NK-92 (cell line): ENCODE measurements around the gene ABCA2.
"Not testable (repeated sequence)": the region's sequence is repeated elsewhere in the genome, so short reads cannot be mapped to it uniquely, and the experiment has no call there.

Experiments used
- DNase-seq: peaks from one replicate; lab custom pipeline; 2025; ENCODE audit not compliant: unreplicated experiment; lab: John Stamatoyannopoulos, UW

Gene ABCA2

DNA sequence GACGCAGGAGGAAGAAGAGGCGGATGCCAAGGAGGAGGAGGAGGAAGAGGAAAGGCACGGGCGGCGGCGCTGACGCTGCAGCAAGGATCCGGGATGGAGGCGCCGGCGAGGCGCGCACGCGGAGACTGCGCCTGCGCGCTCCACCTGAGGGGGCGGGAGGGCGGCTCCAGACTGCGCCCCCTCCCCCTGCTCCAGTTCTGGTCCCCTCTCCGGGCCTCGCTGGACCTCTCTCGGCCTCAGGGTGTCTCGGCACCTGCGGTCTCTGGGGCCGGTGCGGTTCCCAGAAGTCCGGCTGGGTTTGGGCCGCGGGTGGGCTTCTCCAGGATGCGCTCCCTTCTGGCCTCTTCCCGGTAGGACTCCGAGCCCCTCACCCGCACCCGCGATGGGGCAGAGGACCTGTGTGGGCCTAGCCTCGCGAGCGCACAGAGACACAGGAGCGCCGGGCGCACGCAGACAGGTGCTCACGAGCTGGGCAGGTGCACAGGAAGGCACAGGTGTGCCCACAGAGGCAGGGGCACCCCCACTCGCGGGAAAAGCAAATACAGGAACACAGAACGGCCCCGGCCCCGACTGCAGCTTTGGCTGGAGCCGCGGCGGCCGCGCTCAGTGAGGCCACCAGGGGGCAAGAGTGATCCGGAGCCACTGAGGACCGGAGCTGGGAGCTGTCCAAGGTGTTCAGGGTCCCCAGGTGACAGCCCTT is 18.2 kb upstream of the ABCA2 start, which contains the start of gene NPDC1:
Gene NPDC1, minus strand, starts transcription at position 90 of the 700 bp plus-strand sequence. CDS start 188 bp downstream, outside the sequence.
- no peak for DNase-seq

DNA sequence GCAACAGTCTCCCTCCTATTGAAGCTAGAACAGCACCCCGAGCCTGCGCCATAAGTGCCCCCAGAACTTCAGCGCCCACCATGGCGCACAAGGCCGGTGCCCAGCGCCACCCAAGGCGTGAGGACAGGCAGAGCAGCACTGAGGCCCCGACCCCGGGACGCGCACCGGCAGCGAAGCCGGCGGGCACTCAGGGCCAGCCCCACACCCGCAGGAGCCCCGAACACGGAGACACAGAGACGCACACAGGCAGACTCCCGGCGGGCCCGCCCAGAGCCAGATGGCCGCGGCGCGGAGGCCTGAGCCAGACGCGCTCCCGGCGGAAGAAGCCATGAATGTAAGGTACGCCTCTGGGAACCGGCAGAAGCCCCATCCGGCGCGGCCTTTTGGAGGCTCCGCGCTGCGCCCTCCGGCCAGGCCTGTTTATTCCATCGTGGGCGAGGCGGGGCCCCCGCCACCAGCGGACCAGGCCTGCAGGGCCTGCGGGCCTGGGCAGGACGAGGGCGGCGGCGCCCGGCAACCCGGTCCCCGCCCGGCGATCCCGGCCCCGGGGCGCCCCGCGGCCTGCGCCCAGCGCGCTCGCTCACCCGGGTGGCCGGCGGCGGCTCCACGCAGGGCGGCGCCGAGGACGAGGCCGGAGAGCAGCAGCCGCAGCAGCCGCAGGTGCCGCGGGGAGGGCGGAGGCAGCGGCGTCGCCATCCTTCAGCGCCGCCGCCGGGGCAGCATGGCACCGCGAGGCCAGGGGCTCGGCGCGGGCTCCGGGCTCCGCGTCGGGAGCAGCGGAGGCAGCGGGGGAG is 17.5 kb upstream of the ABCA2 start:
- DNase-seq: no peak

DNA sequence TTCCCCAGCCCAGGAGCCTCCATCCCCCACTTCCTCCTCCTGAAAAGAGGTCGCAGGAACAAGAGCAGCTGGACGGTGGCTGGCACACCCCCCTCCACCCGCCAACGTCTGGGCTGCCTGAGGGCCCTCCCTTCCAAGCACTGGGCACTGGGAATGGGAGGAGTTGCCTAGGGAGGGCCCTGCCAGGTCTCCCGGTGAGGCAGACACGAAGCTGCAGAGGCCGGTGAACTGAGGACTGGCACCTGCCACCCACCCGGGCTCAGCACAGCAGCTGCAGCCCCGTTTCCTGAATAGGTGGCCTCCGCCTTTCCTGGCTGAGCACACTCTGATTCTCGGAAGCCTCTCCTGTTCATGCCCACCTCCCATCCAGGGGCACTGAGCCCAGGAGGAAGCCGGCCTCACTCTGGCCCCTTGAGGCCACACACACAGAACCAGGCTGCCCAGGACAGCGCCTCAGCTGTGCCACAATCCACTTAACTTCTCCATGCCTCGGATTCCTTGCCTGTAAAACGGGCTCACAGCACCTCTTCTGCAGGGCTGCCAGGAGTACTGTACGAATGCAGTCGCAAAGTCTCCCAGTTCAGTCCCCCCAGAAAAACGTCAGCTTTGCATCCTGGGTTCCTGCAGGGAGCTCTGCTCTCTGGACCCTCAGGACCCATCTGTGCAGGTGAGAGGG is 16.6 kb upstream of the ABCA2 start:
- DNase-seq: no peak

DNA sequence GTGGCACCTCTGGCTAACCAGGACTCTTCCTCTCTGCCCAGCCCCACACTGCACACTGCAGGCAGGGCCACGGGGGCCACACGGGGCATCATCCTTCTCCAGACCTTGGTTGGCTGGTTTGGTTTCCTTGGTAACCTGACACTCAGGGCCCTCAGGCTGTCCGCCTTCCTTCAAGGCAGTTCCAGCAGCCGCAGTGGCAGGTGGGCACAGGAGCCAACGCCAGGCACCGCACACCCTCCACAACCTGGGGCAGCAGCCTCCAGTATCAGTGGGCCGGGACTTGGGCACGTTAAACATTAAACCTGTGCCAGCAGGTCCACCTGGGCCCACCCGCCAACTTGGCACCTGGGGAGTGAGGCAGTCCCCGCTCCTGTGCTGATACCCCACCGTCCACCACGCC is 16.0 kb upstream of the ABCA2 start:
- DNase-seq: no peak

DNA sequence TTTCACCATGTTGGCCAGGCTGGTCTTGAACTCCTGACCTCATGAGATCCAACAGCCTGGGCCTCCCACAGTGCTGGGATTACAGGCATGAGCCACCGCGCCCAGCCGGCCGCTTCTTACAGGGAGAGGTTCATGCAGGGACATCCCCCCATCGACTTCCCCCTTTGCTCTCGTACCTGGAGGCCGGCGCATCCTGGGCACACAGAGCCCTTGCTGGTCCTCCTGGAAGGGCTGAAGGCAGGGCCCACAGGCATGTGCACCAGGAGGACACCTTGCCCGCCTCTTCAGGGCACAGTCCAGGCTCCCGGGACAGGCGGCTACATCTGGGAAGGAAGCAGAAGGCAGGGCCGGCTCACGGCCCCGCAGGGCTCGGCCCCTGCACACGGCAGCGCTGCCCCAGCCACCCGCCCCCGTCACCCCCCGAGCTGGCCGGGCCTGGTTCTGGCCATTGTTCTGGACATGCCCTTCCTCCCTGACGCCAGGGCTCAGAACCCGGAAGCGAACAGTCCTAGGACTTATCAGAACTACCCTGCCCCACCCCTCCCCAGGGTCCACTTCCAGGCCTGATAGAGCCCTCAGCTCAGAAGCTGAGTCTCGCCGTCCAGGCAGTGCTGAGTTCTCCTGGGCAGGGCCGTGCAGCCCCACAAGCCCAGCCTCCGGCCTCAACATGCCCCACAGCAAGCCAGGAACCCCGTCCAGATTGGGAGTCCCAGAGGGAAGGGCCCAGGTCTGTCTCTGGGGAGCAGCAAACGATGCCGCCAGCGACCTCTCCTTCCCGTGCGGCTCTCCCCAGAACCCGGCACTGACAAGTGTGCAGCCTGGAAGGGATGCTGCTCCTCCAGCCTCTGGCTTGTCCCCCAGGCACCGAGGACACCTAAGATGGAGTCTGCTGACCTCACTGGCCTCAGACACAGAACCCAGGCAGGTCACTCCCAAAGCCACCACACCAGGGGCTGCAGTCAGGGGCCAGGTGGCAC is 15.0 kb upstream of the ABCA2 start:
- no peak for DNase-seq

DNA sequence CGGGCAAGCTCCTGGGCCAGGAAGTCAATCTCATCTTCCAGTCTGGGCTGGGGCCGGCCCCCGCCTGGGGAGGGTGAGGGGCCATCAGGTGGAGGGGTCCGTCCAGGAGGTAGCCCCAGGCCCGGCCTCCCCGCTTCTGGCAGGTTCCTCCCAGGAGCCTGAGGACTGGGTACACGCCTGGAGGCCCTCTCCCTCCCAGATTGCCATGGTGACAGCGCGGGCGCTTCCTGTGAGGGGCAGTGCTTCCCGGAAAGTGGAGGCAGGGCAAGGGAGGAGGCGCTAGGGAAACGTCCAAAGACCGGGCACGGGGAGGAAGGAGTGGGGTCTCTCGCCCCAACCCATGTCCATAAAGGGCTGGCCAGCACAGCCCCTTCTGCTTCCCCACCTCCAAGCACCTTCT is 13.1 kb upstream of the ABCA2 start:
- no peak for DNase-seq

DNA sequence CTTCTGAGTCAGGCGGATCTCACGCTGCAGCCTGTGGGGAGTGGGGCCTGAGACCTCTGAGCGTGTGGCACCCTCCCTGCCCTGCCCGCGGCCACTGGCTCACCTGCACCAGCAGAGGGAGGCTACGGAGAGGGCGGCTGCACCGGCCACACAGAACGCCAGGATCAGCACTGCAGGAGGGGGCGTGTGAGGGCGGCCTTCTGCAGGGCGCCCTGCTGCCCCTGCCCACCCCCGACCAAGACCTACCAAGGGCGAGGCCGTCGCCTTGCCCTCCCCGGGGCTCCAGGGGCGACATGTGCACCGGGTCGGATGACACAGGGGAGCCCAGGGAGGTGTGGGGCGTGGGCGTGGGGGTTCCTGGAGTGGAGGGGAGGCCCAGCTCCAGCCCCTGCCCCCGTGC is 12.5 kb upstream of the ABCA2 start:
- DNase-seq: no peak

DNA sequence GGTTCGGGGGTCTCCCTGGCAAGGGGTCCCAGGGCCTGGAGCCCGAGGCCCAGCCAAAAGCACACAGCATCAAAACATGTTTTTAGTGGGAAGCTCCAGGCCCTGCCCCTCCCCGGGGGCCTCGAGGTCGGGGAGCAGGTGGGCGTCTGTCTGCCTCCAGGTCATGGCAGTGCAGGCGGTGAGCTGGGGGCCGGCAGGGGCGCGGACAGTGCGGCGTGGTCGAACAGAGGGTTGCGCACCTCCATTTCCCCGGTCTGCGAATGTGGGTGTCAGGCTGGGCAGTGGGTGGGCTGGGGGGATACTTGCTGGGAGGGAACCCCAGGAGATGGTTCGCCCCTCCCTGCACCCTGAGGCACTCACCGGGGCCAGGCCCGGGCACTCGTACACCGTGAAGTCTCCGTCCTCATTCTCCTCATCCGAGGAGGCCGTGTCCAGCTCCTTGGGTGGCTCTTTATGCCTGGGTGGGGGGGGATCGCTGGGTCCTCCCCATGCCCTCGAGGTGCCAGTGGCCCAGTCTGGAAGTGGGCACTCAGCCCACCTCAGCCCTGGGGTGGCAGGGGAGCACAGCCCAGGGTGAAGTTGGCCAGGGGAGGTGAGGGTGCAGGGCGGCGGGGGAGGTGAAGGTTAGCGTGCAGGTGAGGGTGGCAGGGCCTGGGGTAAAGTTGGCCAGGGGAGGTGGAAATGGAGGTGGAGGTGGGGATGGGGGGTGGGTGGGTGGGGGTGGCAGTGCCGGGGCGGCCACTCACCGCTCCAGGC is 11.8 kb upstream of the ABCA2 start:
- DNase-seq: no peak

DNA sequence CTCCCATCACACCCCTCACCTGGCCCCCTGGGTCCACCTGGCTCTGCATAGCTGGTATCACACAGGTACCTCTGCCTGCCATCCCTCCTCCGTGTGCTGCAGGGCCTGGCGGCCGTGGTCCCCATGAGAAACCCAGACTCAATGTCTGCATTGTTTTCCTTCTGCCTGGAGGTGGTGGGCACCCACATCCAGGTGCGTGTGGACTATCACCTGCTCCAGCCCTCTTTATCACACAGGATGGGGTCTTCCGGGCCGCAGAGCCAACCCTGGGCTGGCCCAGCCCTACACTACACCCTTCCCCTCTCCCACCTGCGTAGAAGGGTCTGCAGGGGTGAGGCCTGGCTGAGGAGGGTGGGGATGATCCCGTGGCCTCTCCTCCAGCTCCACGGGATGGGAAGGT is 10.9 kb upstream of the ABCA2 start:
- DNase-seq: no peak

DNA sequence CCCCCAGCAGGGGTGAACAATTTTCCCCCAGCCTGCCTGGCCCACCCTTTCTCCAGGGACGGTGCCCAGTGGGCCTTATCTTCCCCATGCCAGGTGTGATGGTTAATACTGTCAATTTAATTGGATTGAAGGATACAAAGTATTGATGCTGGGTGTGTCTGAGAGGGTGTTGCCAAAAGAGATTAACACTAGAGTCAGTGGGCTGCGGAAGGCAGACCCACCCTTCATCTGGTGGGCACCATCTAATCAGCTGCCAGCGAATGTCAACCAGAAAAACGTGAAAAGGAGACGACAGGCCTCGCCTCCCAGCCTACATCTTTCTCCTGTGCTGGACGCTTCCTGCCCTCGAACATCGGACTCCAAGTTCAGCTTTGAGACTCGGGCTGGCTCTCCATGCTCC is 9.4 kb upstream of the ABCA2 start:
- DNase-seq: no peak

DNA sequence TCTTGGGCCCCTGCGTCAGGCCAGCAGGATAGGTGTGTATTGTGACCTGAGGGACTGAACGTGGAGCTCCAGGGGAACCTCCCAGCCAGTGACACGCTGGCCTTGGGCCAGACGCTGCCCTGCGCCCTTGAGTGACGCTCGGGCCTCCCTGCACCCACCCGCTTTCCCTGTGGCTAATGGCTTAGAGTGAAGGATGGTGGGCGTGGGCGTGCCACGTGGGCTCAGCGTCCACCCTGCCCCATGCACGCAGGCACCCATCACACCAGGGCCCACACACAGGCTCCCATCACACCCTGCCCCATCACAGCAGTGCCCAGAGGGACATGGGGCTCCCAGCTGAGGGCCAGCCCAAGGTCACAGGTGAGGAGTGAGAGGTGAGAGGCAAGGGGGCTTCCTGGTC is 9.0 kb upstream of the ABCA2 start:
- DNase-seq: no peak

DNA sequence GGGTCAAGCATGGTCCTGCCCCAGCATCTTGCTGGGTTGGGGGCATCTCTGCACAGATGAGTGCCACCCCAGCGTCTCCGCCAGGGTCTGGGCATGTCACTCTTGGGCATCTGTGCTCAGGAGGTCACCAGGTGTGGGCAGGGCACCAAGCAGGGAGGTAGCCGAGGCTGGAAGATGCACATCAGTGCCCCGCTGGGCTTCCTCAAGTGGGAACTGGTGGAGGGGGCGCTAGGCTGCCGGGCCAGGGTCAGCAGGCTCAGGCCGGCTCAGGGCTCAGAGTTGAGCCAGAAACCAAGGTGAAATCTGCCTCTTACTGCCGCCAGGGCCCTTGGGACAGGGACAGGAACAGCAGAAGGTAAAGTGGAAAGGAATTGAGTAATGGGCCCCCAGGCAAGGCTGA is 7.9 kb upstream of the ABCA2 start:
- no peak for DNase-seq

DNA sequence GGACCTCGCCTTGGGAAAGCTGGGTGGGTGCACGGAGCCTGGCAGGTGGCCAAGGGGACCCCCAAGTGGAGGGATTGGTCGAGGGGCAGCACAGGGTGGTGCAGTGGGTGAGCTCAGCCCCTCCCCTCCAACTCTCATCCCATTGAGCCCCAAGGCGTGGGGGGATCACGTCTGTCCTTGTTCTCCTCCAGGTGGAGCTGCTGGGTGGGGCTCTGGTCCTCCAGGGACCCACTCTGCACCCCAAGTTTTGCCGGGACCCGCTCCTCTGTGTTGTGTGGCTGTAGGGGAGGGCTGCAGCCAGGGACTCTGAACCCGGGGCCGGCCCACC is 7.4 kb upstream of the ABCA2 start:
- DNase-seq: no peak

DNA sequence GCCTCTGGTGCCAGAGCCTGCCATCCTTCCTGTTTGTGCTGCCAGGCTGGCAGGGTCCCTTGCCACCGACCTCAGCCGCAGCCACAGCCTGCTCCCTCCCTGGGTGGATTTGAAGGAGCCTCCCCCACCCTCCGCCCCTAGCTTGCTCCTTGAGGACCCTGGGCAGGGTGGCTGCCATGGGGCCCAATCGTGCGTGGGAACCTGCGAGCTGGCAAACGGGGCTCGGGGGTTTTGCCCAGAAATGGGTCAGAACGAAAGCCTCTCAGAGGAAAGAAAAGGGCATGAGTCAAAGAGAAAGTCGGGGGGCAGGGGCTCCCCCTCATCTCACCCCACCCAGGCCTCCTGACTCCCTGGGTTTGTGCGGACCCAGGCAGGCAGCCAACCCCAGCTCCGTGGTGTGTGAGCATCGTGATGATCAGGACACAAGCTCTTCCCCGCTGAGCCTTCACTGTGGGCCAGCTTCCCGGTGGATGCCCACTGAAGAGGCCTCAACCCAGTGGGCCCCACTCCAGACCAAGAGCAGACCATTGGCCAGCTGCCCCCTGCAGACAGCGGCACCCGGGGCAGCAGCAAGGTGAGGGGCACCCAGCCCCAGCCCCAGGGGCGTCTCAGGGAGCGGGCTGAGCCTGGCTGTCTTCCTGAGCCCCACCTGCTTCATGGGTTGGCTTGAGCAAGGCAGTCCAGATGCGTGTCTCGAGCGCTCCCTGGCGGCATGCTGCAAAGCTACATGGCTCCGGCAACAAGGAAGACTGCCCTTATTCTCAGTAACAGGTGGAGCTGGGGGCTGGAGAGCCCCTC is 6.9 kb upstream of the ABCA2 start:
- DNase-seq: no peak

DNA sequence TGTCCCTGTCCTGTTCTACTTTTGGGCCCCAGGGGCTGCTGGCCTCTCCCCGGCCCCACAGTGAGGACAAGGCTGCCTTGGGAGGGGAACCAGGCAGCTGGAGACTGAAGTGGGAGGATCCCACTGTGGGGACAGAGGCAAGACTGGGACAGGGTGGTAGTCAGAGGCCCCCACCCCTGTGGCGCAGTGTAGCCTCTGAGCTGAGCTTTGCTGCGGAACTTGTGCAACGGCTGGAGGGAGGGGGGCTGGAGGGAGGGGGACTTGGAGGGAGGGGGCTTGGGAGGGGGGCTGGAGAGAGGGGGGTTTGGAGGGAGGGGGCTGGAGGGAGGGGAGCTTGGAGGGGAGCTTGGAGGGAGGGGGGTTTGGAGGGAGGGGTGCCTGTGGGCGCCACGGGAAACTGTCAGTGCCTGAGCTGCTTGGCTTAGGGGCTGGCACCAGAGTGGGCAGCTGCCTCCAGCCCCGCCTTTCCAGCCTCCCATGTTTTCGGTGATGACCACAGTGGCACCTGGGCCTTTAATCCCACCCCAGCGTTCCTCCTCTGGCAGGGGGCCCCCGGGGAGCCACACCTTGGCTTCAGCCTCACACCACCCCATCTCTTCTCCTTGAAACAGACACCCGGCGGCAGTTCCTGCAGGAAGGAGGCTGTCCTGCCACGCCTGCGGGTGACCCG is 6.1 kb upstream of the ABCA2 start:
- no peak for DNase-seq

DNA sequence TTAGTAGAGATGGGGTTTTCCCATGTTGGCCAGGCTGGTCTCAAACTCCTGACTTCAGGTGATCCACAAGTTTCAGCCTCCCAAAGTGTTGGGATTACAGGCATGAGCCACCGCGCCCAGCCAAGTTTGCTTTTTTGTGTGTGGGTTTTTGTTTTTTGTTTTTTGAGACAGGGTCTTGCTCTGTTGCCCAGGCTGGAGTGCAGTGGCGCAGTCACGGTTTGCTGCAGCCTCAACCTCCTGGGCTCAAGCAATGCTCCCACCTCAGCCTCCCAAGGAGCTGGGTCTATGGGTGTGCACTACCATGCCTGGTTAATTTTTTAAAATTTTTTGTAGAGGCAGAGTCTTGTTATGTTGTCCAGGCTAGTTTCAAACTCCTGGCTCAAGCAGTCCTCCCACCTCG is 5.4 kb upstream of the ABCA2 start:
- not testable (repeated sequence) for DNase-seq

DNA sequence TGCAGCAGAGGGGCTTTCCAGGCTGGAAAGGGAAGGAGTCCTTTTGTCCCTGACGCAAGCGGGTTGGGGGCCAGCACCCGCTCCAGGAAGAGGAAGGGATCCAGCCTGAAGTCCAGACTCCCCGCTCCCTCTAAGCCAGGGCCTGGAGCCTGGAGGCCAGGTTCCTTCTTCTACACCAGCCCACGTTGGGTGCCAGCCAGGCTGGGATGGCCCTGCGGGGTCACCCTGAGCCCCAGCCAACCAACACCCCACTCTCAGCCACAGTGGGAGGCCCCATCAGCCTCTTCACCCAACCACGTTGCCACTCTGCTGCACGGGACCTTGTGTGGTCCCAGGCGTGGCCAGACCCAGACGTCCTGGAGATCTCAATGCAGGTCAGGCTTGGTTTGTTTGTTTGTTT is 4.8 kb upstream of the ABCA2 start:
- DNase-seq: no peak

DNA sequence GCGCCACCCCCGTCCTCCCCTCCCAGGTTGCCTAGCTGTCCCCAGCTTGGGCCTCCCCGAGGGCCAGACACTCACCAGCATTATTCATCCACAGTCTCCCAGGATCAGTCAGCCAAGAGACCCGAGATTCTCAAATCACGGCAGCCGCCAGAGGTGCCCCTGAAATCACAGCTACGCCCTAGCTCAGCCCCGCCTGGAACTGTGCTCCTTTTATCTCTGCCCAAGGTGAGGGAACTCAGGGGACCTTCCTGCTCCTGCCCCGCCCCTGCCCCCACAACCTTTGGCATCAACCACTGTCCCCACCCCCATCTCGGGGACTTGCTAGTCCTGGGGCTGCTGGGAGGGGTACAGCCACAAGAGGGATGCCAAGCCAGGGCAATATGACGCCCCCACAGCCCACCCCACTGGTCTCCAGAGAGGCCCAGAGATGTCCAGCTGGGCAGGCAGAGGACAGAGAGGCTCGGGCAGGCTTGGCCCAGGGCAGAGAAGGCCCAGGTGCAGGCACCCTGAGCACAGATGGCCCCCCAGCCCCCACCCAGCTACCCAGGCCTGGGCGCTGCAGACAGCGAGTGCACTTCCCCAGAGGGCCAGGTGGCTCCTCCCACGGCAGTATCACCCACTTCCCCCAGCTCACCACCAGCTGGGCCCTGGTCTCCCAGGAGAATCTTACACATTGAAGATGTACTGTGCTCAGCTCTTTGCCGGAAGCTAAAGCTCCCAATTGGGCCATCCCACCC is 4.0 kb upstream of the ABCA2 start, which contains the start of gene FUT7:
Gene FUT7, minus strand, starts transcription at position 185 of the 737 bp plus-strand sequence. Its CDS starts 97 bp downstream, at position 88.
- no peak for DNase-seq
